Activated CD4-positive, alpha-beta T cell treated with anti-CD3 and anti-CD28 coated beads for 1 hour (primary cell): ENCODE measurements around the gene RPS5.
"Not testable (repeated sequence)": the region's sequence is repeated elsewhere in the genome, so short reads cannot be mapped to it uniquely, and the experiment has no call there.

Source experiments
- DNase-seq: peaks from one replicate; pipeline ENCODE4 v3.0.0-alpha.2; 2020

Gene RPS5

DNA sequence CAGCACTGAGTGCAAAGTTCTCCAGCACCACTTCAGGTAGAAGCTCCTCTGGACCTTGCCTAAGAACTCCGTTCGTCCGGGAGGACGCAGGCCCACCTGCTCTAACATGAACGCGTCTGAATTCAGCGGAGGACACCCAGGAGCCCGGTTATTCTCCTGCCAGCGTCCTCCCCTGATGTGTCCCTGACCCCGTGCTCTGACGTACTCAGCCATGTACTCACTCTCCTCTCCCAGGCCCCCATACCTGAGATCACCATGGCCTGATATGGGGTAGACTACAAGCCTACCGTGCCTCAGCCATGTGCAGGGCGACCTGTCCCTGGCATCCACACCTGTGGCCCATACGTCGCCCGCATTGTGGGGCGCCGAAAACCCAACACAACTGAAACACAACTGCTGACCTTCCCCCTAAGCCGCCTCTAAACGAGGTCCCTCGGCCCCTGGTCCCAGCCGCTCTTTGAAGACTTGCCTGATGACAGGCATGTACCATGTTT, 20.6 kb downstream of the RPS5 start:
- DNase-seq: no peak

DNA sequence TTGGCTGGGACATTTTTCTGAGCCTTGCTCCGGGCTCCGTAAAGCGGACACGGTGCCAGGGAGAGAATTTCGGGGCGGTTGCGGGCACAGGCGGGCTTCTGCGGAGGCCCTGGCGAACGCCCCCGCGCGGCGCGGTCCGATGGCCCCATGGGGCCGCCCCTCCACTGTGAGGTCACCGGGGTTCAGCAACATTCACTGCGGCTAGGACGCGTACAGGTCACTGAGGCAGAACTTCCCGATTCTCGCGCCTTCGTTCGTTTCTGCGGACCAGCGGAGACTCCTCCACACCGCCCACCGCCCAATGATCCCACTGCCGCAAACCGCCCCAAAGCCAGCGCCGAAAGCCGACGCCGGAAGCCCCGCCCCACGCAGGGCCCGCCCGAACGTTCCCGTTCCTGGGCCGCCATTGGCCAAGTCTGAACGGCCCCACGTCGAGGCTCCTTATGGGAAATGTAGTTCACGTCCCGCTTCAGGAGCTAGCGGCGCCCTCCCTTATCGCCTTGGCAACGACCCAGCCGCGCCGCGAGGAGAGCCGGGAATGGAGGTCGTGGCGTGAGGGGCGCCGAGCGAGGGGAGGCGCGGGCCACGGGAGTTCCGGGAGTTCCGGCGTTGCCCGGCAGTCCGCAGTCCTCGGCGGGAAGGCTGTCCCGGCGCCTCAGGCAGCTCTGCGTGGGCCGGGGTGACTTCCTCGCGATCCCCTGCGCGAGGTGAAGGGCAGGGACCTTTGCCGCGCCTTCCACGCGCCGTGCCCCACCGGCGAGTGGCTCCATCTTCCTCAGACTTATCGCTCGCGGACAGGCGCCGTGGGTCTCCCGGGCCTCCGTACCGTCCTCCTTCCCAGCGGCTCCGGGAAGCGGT, 21.3 kb downstream of the RPS5 start, which contains the start of gene ZNF584:
Gene ZNF584 (plus strand): TSS at position 498 of the 858 bp plus-strand sequence. CDS start 499 bp downstream, outside the sequence.
- DNase-seq: peak; percentile 90

GRCh38 chr19:58409010-58409790, 22.1 kb downstream of the RPS5 start:
- DNase-seq: no peak

DNA sequence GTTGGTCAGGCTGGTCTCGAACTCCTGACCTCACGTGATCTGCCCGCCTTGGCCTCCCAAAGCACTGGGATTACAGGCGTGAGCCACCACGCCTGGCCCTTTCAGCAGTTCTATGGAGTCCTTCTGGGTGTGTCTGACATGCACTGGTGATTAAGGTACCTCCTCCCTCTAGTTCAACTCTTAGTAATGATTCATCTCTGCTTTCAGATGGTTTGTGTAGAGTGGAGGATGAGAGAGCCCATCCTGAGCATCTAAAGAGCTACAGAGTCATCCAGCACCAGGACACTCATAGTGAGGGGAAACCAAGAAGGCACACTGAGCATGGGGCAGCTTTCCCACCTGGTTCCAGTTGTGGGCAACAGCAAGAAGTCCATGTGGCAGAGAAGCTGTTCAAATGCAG, 29.5 kb downstream of the RPS5 start:
- DNase-seq: no peak

GRCh38 chr19:58417071-58417470, 30.0 kb downstream of the RPS5 start:
- no peak for DNase-seq

- DNase-seq: no peak
These were observed 41.5 kb downstream of the RPS5 start for GRCh38 chr19:58428617-58429016.

DNA sequence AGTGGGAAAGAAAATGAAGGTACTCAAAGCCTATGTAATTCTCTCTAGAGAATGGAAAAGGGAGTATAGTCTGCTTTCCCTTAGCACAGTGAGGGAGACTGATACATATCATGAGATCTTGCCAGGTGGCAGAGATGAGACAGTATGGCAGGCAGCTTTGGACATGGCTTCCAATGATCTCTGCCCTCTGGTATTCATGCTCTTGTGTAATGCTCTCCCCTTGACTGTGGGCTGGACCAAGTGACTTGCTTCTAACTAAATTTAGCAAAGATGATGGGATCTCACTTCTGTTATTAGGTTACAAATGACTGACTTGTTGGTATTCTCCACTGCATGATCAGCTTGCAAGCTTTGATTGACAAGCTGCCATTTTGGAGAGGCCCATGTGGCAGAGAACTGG, 42.7 kb downstream of the RPS5 start:
- no peak for DNase-seq

DNA sequence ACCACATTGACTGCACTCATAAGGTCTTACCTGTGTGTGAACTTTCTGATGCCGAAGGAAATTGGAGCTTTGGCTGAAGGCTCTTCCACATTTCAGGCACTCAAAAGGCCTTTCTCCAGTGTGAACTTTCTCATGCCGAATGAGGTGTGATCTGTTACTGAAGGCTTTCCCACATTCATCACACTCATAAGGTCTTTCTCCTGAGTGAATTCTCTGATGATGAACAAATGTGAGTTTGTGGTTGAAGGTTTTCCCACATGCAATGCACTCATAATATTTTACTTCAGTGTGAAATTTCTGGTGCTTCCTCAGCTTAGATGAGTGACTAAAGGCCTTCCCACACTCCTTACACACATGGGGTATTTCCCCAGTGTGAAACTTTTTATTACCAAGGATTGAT, 47.1 kb downstream of the RPS5 start:
- DNase-seq: no peak

DNA sequence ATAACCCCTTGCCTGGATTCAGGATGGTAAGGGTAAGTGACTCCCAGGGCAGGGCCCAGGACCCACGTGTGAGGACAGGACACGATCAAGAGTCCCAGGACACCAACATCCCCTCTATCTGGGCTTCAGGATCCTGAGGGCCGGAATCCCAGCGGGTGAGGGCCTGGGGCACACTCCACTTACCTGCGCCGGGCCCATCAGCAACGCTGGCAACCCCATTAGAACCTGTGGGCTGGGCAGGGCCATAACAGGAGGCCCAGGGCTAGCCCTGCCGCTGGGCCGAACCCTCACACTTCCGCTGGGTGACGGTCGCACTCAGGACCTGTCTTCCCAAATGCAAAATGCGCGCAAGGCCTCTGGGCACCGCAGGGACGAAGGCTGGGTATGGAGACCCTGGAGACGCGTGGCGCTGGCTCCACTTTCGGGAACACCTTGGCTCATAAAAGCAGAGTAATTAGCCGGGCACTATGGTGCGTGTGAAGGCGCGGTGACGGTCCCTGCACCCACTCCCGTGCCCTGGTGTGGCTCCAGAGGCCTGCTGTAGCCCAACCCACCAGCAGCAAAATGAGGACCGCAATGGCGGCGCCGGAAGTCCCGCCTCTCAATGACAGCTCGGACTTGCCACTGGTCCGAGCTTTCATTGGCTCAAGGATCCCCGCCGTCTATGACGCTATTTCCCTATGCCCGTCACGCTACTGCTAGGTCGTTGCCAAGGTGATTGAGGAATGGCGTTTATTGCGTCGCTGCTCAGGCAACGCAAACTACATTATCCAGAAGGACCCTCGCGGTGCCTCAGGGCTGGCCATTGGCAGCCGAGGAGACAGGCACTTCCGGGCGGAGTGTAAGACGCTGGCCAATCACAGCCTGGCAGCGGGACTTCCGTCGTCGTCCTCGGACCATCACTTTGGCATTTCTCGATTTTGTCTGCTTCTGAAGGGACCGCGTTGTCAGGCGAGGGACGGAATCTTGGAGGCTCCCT, 52.8 kb downstream of the RPS5 start, which contains the start of gene ZNF132:
Gene ZNF132 (minus strand): TSS at position 578 of the 979 bp plus-strand sequence. CDS start 332 bp downstream, at position 246.
- peak; percentile 90 for DNase-seq

GRCh38 chr19:58440556-58440955, 53.5 kb downstream of the RPS5 start:
- no peak for DNase-seq

DNA sequence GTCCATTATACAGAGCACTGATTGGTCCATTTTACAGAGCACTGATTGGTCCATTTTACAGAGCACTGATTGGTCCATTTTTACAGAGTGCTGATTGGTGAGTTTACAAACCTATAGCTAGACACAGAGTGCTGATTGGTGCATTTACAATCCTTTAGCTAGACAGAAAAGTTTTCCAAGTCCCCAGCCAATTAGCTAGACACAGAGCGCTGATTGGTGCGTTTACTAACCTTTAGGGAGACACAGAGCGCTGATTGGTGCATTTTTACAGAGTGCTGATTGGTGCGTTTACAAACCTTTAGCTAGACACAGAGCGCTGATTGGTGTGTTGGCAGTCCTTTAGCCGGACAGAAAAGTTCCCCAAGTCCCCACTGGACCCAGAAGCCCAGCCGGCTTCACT, 55.9 kb downstream of the RPS5 start:
- DNase-seq: not testable (repeated sequence)
